Fibroblast of peridontal ligament (primary cell): ENCODE data around the gene PAPOLG.

Experiments used
- DNase-seq: peaks from one replicate; pipeline ENCODE4 v3.0.0-alpha.2; 2010; ENCODE audit errors: extremely low read depth

Gene PAPOLG

GRCh38 chr2:60756097-60757087 is at the start of gene PAPOLG:
Gene PAPOLG, plus strand, starts transcription at chr2:60756268. Its CDS starts 211 bp downstream, at chr2:60756479.
- peak; percentile 82 for DNase-seq

- DNase-seq = peak; percentile 64
Observed at GRCh38 chr2:60707750-60708371, 48.2 kb upstream of the PAPOLG start.

GRCh38 chr2:60708630-60709320 is 47.3 kb upstream of the PAPOLG start:
- no peak for DNase-seq

GRCh38 chr2:60710707-60711106 is 45.4 kb upstream of the PAPOLG start:
- peak; percentile 3 for DNase-seq

GRCh38 chr2:60715561-60715960 is 40.5 kb upstream of the PAPOLG start:
- no peak for DNase-seq

- no peak for DNase-seq
Observed at GRCh38 chr2:60717691-60718090, 38.4 kb upstream of the PAPOLG start.

- DNase-seq = no peak
Observed at GRCh38 chr2:60719331-60719730, 36.7 kb upstream of the PAPOLG start.

GRCh38 chr2:60725466-60725865 is 30.6 kb upstream of the PAPOLG start:
- DNase-seq = no peak

GRCh38 chr2:60728855-60729254 is 27.2 kb upstream of the PAPOLG start:
- no peak for DNase-seq

GRCh38 chr2:60735496-60736250 is 20.4 kb upstream of the PAPOLG start:
- DNase-seq = no peak

GRCh38 chr2:60738679-60739078 is 17.4 kb upstream of the PAPOLG start:
- no peak for DNase-seq

GRCh38 chr2:60739156-60739555 is 16.9 kb upstream of the PAPOLG start:
- no peak for DNase-seq

GRCh38 chr2:60741576-60741975 is 14.5 kb upstream of the PAPOLG start:
- no peak for DNase-seq

- DNase-seq = no peak
Observed at GRCh38 chr2:60742419-60742818, 13.6 kb upstream of the PAPOLG start.

GRCh38 chr2:60745330-60745729 is 10.7 kb upstream of the PAPOLG start:
- no peak for DNase-seq

GRCh38 chr2:60745761-60746160 is 10.3 kb upstream of the PAPOLG start:
- DNase-seq = no peak

GRCh38 chr2:60746318-60746717 is 9.8 kb upstream of the PAPOLG start:
- no peak for DNase-seq

GRCh38 chr2:60759654-60760053 is 3.6 kb downstream of the PAPOLG start:
- DNase-seq = no peak

GRCh38 chr2:60764736-60765534 is 8.9 kb downstream of the PAPOLG start:
- peak; percentile 12 for DNase-seq

- no peak for DNase-seq
Observed at GRCh38 chr2:60766283-60766682, 10.2 kb downstream of the PAPOLG start.

GRCh38 chr2:60771508-60771907 is 15.4 kb downstream of the PAPOLG start:
- no peak for DNase-seq
